HEK293 (cell line): ENCODE data around the gene ABHD14A.

Experiments used
- CTCF ChIA-PET: fragments of 350-600 bp; formaldehyde crosslinking; extraction: SDS; loops from one replicate; lab custom pipeline; 2021; ENCODE audit warnings: antibody characterized with exemption; lab: Yijun Ruan, JAX
- POLR2A ChIA-PET: fragments of 300-600 bp; formaldehyde crosslinking; extraction: SDS; loops from one replicate; lab custom pipeline; 2020; ENCODE audit warnings: antibody characterized with exemption, inconsistent platforms; lab: Yijun Ruan, JAX
- H3K27ac ChIP-seq: fragments of 200-500 bp; sonication (Bioruptor generic); 2 replicates; pipeline ENCODE4 v1.5.1; 2014; ENCODE audit warnings: low read depth, low read length, control low read depth, inconsistent platforms; ENCODE audit errors: extremely low read depth
- H3K36me3 ChIP-seq, 2 experiments: fragments of 200-500 bp in 1 of 2; sonication (Bioruptor generic) in 1 of 2; 1 replicate in 1 of 2; 2 replicates in 1 of 2; pipeline ENCODE4 v1.5.1; 2014 to 2017; ENCODE audit warnings: inconsistent platforms in 2 of 2, low read length in 2 of 2; ENCODE audit not compliant: control insufficient read depth in 2 of 2, insufficient read depth in 1 of 2
- H3K4me1 ChIP-seq: fragments of 200-500 bp; sonication (Bioruptor generic); 2 replicates; pipeline ENCODE4 v1.5.1; 2014; ENCODE audit warnings: mild to moderate bottlenecking, low read length, inconsistent platforms; ENCODE audit not compliant: control insufficient read depth, insufficient read depth
- H3K4me3 ChIP-seq: 2 replicates; pipeline ENCODE4 v1.5.1; 2011; ENCODE audit warnings: low read depth, mild to moderate bottlenecking, control low read depth, low read length, moderate library complexity
- H3K9me3 ChIP-seq: fragments of 200-500 bp; sonication (Bioruptor generic); 2 replicates; pipeline ENCODE4 v1.5.1; 2014; ENCODE audit warnings: low read depth, low read length, inconsistent platforms; ENCODE audit not compliant: control insufficient read depth, insufficient read depth
- ATF2 ChIP-seq: fragments of 450-650 bp; formaldehyde crosslinking; IDR thresholded peaks from 2 replicates; pipeline ENCODE4 v1.5.1; 2016; ENCODE audit warnings: missing biosample characterization, missing genetic modification characterization, low read depth
- GLIS2 ChIP-seq: fragments of 450-650 bp; formaldehyde crosslinking; IDR thresholded peaks from 2 replicates; pipeline ENCODE4 v1.5.1; 2016; ENCODE audit warnings: missing biosample characterization, missing genetic modification characterization
- KLF8 ChIP-seq: fragments of 450-650 bp; formaldehyde crosslinking; IDR thresholded peaks from 2 replicates; pipeline ENCODE4 v1.5.1; 2016; ENCODE audit warnings: missing biosample characterization, missing genetic modification characterization
- PATZ1 ChIP-seq: fragments of 450-650 bp; formaldehyde crosslinking; IDR thresholded peaks from 2 replicates; pipeline ENCODE4 v1.5.1; 2016; ENCODE audit warnings: missing biosample characterization, missing genetic modification characterization
- TCF7L2 ChIP-seq: IDR thresholded peaks from 2 replicates; pipeline ENCODE4 v1.6.1; 2011; ENCODE audit warnings: low read depth, mild to moderate bottlenecking, inconsistent platforms, low read length, moderate library complexity, borderline replicate concordance
- ZIC2 ChIP-seq: fragments of 450-650 bp; formaldehyde crosslinking; IDR thresholded peaks from 2 replicates; pipeline ENCODE4 v1.5.1; 2016; ENCODE audit warnings: missing biosample characterization, missing genetic modification characterization
- ZNF114 ChIP-seq: fragments of 450-650 bp; formaldehyde crosslinking; IDR thresholded peaks from 2 replicates; pipeline ENCODE4 v1.5.0; 2017; ENCODE audit warnings: missing biosample characterization, missing genetic modification characterization
- ZNF133 ChIP-seq: fragments of 450-650 bp; formaldehyde crosslinking; IDR thresholded peaks from 2 replicates; pipeline ENCODE4 v1.5.1; 2016; ENCODE audit warnings: missing biosample characterization, missing genetic modification characterization
- ZNF146 ChIP-seq: fragments of 450-650 bp; formaldehyde crosslinking; IDR thresholded peaks from 2 replicates; pipeline ENCODE4 v1.5.1; 2016; ENCODE audit warnings: missing biosample characterization, missing genetic modification characterization
- ZNF148 ChIP-seq: fragments of 450-650 bp; formaldehyde crosslinking; IDR thresholded peaks from 2 replicates; pipeline ENCODE4 v1.5.0; 2017; ENCODE audit warnings: missing biosample characterization, missing genetic modification characterization, borderline replicate concordance
- ZNF157 ChIP-seq: fragments of 450-650 bp; formaldehyde crosslinking; IDR thresholded peaks from 2 replicates; pipeline ENCODE4 v1.5.1; 2016; ENCODE audit warnings: missing biosample characterization, missing genetic modification characterization
- ZNF169 ChIP-seq: fragments of 450-650 bp; formaldehyde crosslinking; IDR thresholded peaks from 2 replicates; pipeline ENCODE4 v1.5.1; 2016; ENCODE audit warnings: missing biosample characterization, missing genetic modification characterization
- ZNF24 ChIP-seq: fragments of 450-650 bp; formaldehyde crosslinking; IDR thresholded peaks from 2 replicates; pipeline ENCODE4 v1.5.1; 2016; ENCODE audit warnings: missing biosample characterization, missing genetic modification characterization
- ZNF248 ChIP-seq: fragments of 450-650 bp; formaldehyde crosslinking; IDR thresholded peaks from 2 replicates; pipeline ENCODE4 v1.5.1; 2017; ENCODE audit warnings: missing biosample characterization, missing genetic modification characterization
- ZNF341 ChIP-seq: fragments of 450-650 bp; formaldehyde crosslinking; IDR thresholded peaks from 2 replicates; pipeline ENCODE4; 2016; ENCODE audit warnings: low read depth, missing biosample characterization, missing genetic modification characterization
- ZNF362 ChIP-seq: fragments of 450-650 bp; formaldehyde crosslinking; IDR thresholded peaks from 2 replicates; pipeline ENCODE4 v1.5.1; 2016; ENCODE audit warnings: missing biosample characterization, missing genetic modification characterization
- ZNF433 ChIP-seq: fragments of 450-650 bp; formaldehyde crosslinking; IDR thresholded peaks from 2 replicates; pipeline ENCODE4 v1.5.1; 2016; ENCODE audit warnings: missing biosample characterization, missing genetic modification characterization, low read depth
- TF ChIP-seq, protein P1 (sequence below): fragments of 450-650 bp; formaldehyde crosslinking; IDR thresholded peaks from 2 replicates; pipeline ENCODE4 v1.5.1; 2016; ENCODE audit warnings: missing biosample characterization, missing genetic modification characterization
- TF ChIP-seq, protein P2 (sequence below): fragments of 450-650 bp; formaldehyde crosslinking; IDR thresholded peaks from 2 replicates; pipeline ENCODE4 v1.5.1; 2016; ENCODE audit warnings: missing biosample characterization, missing genetic modification characterization

Gene ABHD14A

GRCh38 chr3:51982838-51983577 lies 8.1 kb downstream of the ABHD14A start, which contains the start of gene ACY1 (continued):
- TF ChIP-seq ZNF157 = no peak
- TF ChIP-seq ZNF433 (tag by site-specific recombination) = no peak
- TF ChIP-seq GLIS2 = peak; percentile 84
- TF ChIP-seq ZNF133 (tag by site-specific recombination) = peak; percentile 80
- peak; percentile 84 for TF ChIP-seq KLF8 (tag by site-specific recombination)
- TF ChIP-seq, protein P1, sequence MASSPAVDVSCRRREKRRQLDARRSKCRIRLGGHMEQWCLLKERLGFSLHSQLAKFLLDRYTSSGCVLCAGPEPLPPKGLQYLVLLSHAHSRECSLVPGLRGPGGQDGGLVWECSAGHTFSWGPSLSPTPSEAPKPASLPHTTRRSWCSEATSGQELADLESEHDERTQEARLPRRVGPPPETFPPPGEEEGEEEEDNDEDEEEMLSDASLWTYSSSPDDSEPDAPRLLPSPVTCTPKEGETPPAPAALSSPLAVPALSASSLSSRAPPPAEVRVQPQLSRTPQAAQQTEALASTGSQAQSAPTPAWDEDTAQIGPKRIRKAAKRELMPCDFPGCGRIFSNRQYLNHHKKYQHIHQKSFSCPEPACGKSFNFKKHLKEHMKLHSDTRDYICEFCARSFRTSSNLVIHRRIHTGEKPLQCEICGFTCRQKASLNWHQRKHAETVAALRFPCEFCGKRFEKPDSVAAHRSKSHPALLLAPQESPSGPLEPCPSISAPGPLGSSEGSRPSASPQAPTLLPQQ (tag by site-specific recombination) = 0 out of 2 replicates have a peak, but pooled peaks have one; percentile 24

GRCh38 chr3:51983578-51984268 lies 8.9 kb downstream of the ABHD14A start:
- CTCF ChIA-PET = interaction anchor here (0.6 to 3.0 kb wide), 5 partner anchors 10 to 66 kb away, joined by 4 to 38 read pairs (median 5); partner anchors contain the start of genes ABHD14A and ABHD14B
- TF ChIP-seq ZNF146 (tag by site-specific recombination) (no peak), PATZ1 (peak; percentile 8; the same call in 1 of the 2 replicates), ZNF341 (tag by site-specific recombination) (no peak), ZNF114 (tag by site-specific recombination) (no peak), ZNF362 (tag by site-specific recombination) (0 out of 2 replicates have a peak, but pooled peaks have one; percentile 39), ZNF148 (tag by site-specific recombination) (no peak), ZNF24 (tag by site-specific recombination) (peak; percentile 27; the same call in 1 of the 2 replicates), ATF2 (tag by site-specific recombination) (no peak), ZNF248 (no peak), TCF7L2 (no peak), ZNF169 (tag by site-specific recombination) (no peak), KLF8 (tag by site-specific recombination) (0 out of 2 replicates have a peak, but pooled peaks have one; percentile 39), ZIC2 (tag by site-specific recombination) (no peak)
- TF ChIP-seq, protein P2, sequence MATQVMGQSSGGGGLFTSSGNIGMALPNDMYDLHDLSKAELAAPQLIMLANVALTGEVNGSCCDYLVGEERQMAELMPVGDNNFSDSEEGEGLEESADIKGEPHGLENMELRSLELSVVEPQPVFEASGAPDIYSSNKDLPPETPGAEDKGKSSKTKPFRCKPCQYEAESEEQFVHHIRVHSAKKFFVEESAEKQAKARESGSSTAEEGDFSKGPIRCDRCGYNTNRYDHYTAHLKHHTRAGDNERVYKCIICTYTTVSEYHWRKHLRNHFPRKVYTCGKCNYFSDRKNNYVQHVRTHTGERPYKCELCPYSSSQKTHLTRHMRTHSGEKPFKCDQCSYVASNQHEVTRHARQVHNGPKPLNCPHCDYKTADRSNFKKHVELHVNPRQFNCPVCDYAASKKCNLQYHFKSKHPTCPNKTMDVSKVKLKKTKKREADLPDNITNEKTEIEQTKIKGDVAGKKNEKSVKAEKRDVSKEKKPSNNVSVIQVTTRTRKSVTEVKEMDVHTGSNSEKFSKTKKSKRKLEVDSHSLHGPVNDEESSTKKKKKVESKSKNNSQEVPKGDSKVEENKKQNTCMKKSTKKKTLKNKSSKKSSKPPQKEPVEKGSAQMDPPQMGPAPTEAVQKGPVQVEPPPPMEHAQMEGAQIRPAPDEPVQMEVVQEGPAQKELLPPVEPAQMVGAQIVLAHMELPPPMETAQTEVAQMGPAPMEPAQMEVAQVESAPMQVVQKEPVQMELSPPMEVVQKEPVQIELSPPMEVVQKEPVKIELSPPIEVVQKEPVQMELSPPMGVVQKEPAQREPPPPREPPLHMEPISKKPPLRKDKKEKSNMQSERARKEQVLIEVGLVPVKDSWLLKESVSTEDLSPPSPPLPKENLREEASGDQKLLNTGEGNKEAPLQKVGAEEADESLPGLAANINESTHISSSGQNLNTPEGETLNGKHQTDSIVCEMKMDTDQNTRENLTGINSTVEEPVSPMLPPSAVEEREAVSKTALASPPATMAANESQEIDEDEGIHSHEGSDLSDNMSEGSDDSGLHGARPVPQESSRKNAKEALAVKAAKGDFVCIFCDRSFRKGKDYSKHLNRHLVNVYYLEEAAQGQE = no peak

More at GRCh38 chr3:51983578-51984268, 8.9 kb downstream of the ABHD14A start:
- no peaks in the 10 kb centered on the region for H3K4me1 ChIP-seq
- peak overlapping the region; percentile 60; the same call in 1 of the 2 replicates for H3K27ac ChIP-seq
- H3K9me3 ChIP-seq = no peaks in the 10 kb centered on the region
- POLR2A ChIA-PET = interaction anchor here (0.5 to 3.6 kb wide), 7 partner anchors 8 to 171 kb away, joined by 3 to 47 read pairs (median 9); partner anchors contain the start of genes ABHD14A, ABHD14B, PARP3 and PCBP4
- H3K36me3 ChIP-seq = peaks cover 0 to 8% of the 10 kb centered on the region in 2 experiments; a peak in 1 of 3 replicates
- H3K4me3 ChIP-seq = peak overlapping the region; percentile 41
